ENCODE results near the gene EMC10.

EMC10 gene

GRCh38 chr19:50498219-50499056 is 22.1 kb downstream of the EMC10 start:
- no peak for DNase-seq

GRCh38 chr19:50500060-50500752 is 23.9 kb downstream of the EMC10 start:
- DNase-seq: no peak

GRCh38 chr19:50500753-50501151 is 24.4 kb downstream of the EMC10 start:
- no peak for DNase-seq

GRCh38 chr19:50501186-50501567 is 24.9 kb downstream of the EMC10 start:
- DNase-seq: no peak

- no peak for DNase-seq
Measured at GRCh38 chr19:50501568-50502475, 25.5 kb downstream of the EMC10 start.

GRCh38 chr19:50505856-50506611 is 29.7 kb downstream of the EMC10 start:
- DNase-seq: no peak

- DNase-seq: no peak
Measured at GRCh38 chr19:50506700-50507099, 30.4 kb downstream of the EMC10 start.

GRCh38 chr19:50507376-50507775 is 31.1 kb downstream of the EMC10 start:
- no peak for DNase-seq

GRCh38 chr19:50508843-50509190 is 32.5 kb downstream of the EMC10 start:
- no peak for DNase-seq

- no peak for DNase-seq
Measured at GRCh38 chr19:50509366-50509765, 33.1 kb downstream of the EMC10 start.

- DNase-seq: no peak
Measured at GRCh38 chr19:50510121-50510670, 33.9 kb downstream of the EMC10 start.

- DNase-seq: peak; percentile 74
Measured at GRCh38 chr19:50510700-50511068, 34.4 kb downstream of the EMC10 start.

GRCh38 chr19:50511069-50511822 is 34.9 kb downstream of the EMC10 start, which contains the start of gene JOSD2:
Gene JOSD2, minus strand, starts transcription at chr19:50511191. Its CDS starts 760 bp downstream, at chr19:50510431.
- peak; percentile 98 for DNase-seq

- DNase-seq: no peak
Measured at GRCh38 chr19:50512112-50512998, 36.0 kb downstream of the EMC10 start.

- no peak for DNase-seq
Measured at GRCh38 chr19:50512999-50513745, 36.9 kb downstream of the EMC10 start.

GRCh38 chr19:50513746-50514345 is 37.5 kb downstream of the EMC10 start, which contains the start of gene ASPDH:
Gene ASPDH, minus strand, starts transcription at chr19:50513913. Its CDS starts 90 bp downstream, at chr19:50513823.
- DNase-seq: no peak

GRCh38 chr19:50514346-50515167 is 38.2 kb downstream of the EMC10 start:
- DNase-seq: peak; percentile 60

GRCh38 chr19:50515168-50515561 is 38.9 kb downstream of the EMC10 start:
- DNase-seq: no peak
